SK-N-SH (cell line): ENCODE measurements around the gene NCKAP5.

Source experiments
- FOXM1 ChIP-seq: IDR thresholded peaks from 2 replicates; pipeline ENCODE4 v1.4.0; 2012; ENCODE audit warnings: low read depth, mild to moderate bottlenecking
- RAD21 ChIP-seq: IDR thresholded peaks from 2 replicates; pipeline ENCODE4 v1.6.1; 2012; ENCODE audit warnings: mild to moderate bottlenecking, low read length
- TF ChIP-seq, protein P1 (sequence below): fragments of 150-350 bp; IDR thresholded peaks from 2 replicates; pipeline ENCODE4 v1.6.1; 2017; ENCODE audit warnings: antibody characterized with exemption, low read length, low read depth, borderline replicate concordance
- TF ChIP-seq, protein P2 (sequence below): fragments of 200-600 bp; sonication (generic); IDR thresholded peaks from 2 replicates; pipeline ENCODE4 v1.6.1; 2017; ENCODE audit warnings: antibody characterized with exemption, mild to moderate bottlenecking, moderate library complexity

DNA sequence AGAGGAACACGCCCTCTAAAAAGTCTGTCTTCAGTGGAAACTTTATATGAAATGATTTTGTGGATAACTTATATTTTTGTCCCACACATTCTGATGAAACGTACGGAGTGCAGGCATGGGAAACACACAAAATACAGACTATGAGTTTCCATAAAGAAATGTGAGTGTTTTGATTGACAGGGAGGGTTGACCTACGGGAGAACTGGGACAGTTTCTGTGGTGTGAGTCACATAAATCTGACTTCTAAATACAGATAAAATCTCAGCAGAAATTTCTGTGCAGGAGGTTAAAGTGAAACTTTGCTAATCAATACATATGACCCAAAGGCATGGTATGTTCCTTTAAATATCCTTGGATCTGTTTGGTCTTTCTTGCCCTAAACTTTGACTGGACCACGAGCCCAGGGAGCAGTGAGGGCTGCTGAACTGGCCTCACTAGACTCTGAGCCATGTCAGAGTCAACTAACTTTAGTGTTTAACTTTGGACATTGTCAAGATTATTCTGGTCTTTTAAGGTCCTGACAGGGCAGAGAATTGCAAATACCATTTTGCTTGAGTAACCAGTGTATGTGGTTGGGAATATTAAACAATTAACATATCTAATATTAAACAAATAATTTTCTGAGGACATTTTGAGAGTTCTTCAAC, 691.4 kb downstream of the NCKAP5 start:
- TF ChIP-seq, protein P1, sequence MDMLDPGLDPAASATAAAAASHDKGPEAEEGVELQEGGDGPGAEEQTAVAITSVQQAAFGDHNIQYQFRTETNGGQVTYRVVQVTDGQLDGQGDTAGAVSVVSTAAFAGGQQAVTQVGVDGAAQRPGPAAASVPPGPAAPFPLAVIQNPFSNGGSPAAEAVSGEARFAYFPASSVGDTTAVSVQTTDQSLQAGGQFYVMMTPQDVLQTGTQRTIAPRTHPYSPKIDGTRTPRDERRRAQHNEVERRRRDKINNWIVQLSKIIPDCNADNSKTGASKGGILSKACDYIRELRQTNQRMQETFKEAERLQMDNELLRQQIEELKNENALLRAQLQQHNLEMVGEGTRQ: no peak
- TF ChIP-seq, protein P2, sequence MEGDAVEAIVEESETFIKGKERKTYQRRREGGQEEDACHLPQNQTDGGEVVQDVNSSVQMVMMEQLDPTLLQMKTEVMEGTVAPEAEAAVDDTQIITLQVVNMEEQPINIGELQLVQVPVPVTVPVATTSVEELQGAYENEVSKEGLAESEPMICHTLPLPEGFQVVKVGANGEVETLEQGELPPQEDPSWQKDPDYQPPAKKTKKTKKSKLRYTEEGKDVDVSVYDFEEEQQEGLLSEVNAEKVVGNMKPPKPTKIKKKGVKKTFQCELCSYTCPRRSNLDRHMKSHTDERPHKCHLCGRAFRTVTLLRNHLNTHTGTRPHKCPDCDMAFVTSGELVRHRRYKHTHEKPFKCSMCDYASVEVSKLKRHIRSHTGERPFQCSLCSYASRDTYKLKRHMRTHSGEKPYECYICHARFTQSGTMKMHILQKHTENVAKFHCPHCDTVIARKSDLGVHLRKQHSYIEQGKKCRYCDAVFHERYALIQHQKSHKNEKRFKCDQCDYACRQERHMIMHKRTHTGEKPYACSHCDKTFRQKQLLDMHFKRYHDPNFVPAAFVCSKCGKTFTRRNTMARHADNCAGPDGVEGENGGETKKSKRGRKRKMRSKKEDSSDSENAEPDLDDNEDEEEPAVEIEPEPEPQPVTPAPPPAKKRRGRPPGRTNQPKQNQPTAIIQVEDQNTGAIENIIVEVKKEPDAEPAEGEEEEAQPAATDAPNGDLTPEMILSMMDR: no peak
- TF ChIP-seq RAD21 (no peak), FOXM1 (no peak)
